ENCODE results near the gene KPNB1. TPM values are rescaled to one million over a fixed set of nuclear protein-coding genes. Genes with fewer than 3 reads are reported as not detected.

The KPNB1 gene
- total RNA-seq, 1 donor from 2014 or later = 350 TPM

Other genes starting within 250 kb of the KPNB1 start
- gene NPEPPS, start 118.8 kb upstream of the KPNB1 start, total RNA-seq (ENCODE audit: unreplicated experiment) = 234 TPM
- 30.7 TPM for gene TBKBP1, start 44.2 kb downstream of the KPNB1 start, total RNA-seq (ENCODE audit: unreplicated experiment)
- not detected for gene TBX21, start 83.3 kb downstream of the KPNB1 start, total RNA-seq (ENCODE audit: unreplicated experiment)
- gene OSBPL7, start 171.9 kb downstream of the KPNB1 start, total RNA-seq (ENCODE audit: unreplicated experiment) = 30.0 TPM
- 38.7 TPM for gene MRPL10, start 181.6 kb downstream of the KPNB1 start, total RNA-seq (ENCODE audit: unreplicated experiment)
- gene LRRC46, start 181.8 kb downstream of the KPNB1 start, total RNA-seq (ENCODE audit: unreplicated experiment) = 1.3 TPM
- 39.1 TPM for gene SCRN2, start 191.4 kb downstream of the KPNB1 start, total RNA-seq (ENCODE audit: unreplicated experiment)
- 1.7 TPM for gene SP6, start 201.2 kb downstream of the KPNB1 start, total RNA-seq (ENCODE audit: unreplicated experiment)
- 17.8 TPM for gene SP2, start 246.3 kb downstream of the KPNB1 start, total RNA-seq (ENCODE audit: unreplicated experiment)

All from glutamatergic neuron (in vitro differentiated cells).